GM12801 (cell line): ENCODE measurements around the gene GJD2.

ENCODE experiments used
- CTCF ChIP-seq: IDR thresholded peaks from one replicate; pipeline ENCODE4 v1.5.1; 2011; ENCODE audit warnings: control low read depth; ENCODE audit not compliant: insufficient read length; ENCODE audit errors: extremely low read depth

GJD2 gene

DNA sequence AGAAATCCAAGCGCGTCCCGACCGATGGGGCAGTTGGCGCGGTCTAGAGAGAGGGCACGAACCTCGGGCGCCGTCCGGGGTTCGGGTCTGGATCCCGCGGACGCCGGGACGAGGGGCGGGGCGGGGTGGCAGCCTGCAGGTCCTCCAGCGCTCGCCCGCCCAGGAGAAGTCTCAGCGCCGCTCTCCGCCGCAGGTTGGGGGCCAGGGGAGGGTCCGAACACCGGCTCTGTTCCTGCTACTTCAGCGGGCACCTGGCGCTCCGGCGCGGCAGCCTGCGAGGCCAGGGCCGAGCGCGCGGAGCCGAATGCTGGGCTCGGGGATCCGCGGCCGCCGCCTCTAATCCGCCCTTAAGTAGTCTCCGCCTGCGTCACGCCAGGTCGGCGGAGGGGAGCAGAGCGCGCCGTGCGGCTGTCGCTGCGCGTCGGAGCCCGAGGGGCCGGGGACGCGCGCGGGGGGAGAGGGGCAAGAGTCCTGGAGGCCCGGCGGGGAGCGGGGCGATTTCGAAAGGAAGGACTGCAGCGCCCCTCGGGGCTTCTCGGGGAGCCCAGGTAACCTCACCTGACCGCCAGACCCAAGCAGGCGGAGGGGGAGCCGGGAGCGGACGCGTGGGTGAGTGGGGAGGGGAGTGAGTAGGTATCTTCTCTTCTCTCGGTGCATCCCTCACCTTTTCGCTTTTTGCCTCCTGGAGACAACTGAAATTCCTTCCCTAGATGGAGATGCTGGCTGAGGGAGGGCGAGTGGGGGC lies at the start of gene GJD2:
Gene GJD2 (minus strand): TSS at position 325 of the 745 bp plus-strand sequence. CDS start 510 bp downstream, outside the sequence.
- TF ChIP-seq CTCF = no peak

- no peak for TF ChIP-seq CTCF
Measured at GRCh38 chr15:34804113-34804512, 49.3 kb upstream of the GJD2 start.

DNA sequence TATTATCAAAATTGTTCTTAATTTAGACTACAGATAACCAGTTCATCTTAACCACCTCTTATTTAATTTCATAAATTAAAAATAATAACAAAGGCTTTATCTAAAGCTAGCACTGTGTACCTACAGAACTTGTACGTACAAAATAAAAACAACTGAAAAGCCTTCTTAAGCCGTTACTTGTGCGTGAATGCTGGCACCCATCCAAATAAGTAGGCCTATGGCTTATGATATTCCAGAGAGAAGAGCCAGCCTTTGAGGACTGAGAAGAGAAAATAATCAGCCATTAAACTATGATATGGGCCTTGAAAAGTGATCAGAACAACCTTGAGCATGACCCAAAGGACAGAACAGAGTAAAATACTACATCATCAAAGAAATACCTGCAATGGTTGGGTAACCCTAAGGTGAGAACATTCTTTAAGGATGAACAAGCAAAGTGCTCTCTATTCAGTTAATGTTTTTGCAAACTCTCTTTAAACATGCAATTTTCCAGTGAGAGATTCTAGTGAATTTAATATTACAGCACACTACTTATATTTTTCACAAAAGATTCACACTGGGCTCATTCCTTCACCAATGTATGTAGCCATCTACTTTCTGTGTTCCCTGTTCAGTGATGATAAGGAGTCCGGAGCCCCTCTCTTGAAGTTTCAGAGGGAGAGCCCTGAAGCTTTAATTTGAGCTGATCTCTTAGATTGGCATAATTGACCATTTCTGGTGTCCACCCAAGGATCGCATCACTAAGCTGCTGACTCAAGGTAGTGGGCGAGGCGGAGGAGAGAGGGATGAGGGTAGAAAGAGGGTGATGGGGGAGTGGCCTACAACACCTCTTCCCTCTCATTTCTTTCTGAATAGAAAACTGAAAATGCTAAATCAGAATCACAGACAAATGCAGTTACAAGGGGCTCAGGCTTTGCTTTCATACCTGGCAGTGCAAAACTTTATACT lies 48.3 kb upstream of the GJD2 start:
- TF ChIP-seq CTCF = no peak

DNA sequence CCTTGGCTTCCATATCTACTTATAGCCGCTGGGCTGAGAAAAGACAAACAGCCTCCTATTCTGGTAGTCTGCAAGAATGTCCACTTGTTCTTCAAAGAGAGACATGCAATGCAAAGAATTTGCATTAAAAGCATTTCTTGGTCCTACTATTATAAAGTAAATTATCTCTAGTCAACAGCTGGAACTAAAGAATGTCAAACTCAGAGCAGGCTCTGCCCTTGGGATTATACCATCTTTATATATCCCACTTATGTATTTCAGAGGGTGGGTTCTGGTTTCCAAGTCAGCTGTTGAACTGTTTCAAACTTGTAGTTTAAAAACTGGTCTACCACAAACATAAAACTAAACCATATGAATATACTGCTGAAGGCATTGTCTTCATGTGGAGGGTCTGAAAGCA lies 47.6 kb upstream of the GJD2 start:
- TF ChIP-seq CTCF = no peak

DNA sequence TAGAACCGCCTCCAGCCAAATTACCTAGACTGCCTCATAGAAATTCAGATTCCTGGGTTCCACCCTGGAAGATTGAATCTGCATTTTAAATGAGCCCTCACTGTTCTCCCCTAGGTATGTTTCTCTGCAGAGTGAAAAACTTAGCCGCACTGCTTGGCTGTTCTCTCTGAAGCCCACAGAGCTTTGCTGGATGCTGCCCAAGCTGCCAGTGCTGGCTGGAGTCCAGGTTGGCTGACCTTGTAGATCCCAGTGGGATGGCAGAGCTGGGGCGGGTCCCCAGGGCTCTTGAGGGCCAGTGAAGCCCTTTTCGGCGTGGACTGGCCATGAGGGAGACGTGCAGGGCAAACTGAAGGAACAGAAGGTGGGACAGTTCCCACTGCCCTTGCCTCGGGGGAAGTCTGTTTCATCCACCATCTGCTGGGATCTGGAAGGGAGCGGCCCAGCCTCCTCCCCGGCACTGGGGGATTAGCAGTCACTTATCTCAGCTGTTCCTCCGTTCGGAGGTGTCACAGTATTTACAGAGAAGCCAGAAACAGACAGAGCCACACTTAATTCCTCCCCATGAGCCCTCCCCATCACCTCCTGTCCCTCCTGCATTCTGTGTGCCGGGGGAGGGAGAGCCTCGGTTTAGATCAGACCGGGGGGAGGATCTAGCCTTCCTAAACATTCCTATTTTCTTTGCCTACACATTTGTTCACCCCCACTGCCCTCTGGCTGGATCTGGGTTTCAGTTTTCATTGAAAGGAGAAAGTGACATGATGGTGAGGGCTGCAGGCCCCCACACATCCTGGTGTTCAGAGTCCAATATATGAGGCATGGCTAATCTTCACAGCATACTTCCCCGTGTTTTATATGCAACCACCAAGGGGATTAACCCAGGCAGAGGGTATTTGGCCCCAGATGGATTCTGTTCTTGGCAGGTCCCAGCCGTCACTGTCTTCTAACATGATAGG lies 44.6 kb upstream of the GJD2 start:
- TF ChIP-seq CTCF = no peak

DNA sequence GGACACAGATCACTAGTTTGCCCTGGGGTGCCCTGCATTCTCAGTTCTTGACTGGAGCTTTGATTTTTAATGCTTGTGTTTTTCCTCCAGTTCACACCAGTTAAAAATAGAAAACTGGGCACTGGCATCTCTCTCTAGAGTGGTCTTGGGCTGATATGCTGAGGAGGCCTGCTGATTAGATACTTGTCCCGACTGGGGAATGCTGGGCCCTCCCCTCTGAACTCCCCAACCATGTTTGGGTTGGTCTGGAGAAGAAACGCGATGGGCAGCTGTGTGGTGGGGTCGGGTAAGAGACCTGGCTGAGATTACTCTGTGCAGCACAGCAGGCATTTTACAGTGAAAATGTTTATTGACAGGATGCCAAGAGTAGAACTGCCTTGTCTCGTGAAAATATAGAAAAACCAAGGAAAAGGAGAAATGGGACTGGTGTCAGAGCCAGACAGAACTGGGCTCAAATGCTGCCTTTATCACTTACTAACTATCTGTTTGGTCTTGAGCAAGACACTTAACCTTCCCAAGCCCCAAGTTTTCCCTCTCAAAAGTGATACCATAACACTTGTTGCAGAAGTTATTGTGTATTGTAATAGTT lies 42.1 kb upstream of the GJD2 start:
- no peak for TF ChIP-seq CTCF
